OCI-LY7 (cell line): ENCODE measurements around the gene PHRF1. TPM values are rescaled to one million over a fixed set of nuclear protein-coding genes. Genes with fewer than 3 reads are reported as not detected.

Experiments
- BruUV-seq: library from RNA; stranded (reverse); fragments of 400-500 nt; replicated peaks from 2 replicates; lab custom pipeline; 2021; lab: Mats Ljungman, UMichigan
- CTCF ChIA-PET: fragments of 300-600 bp; sonication (Branson Sonifier 250); formaldehyde crosslinking; loops from one replicate; lab custom pipeline; 2022; ENCODE audit warnings: antibody characterized with exemption; ENCODE audit not compliant: unreplicated experiment; lab: Charles Lee
- POLR2A ChIA-PET: fragments of 300-600 bp; sonication (Branson Sonifier 250); formaldehyde crosslinking; loops from one replicate; lab custom pipeline; 2022; ENCODE audit warnings: antibody characterized with exemption; lab: Charles Lee
- DNase-seq: peaks from one replicate; pipeline ENCODE4 v3.0.0-alpha.2; 2015; ENCODE audit warnings: low spot score
- H2AFZ ChIP-seq: fragments of 200-600 bp; sonication (generic), shearing (Covaris generic); 2 replicates; pipeline ENCODE4 v1.6.1; 2014; ENCODE audit warnings: mild to moderate bottlenecking, antibody characterized with exemption, low read length, moderate library complexity
- H3K27ac ChIP-seq: fragments of 200-600 bp; sonication (generic); 2 replicates; pipeline ENCODE4 v1.5.1; 2014; ENCODE audit warnings: mixed run types, low read depth, mild to moderate bottlenecking, moderate library complexity, low read length, inconsistent platforms; ENCODE audit not compliant: poor library complexity, severe bottlenecking
- H3K36me3 ChIP-seq: fragments of 200-600 bp; sonication (generic); 2 replicates; pipeline ENCODE4 v1.6.1; 2014; ENCODE audit warnings: mild to moderate bottlenecking, antibody characterized with exemption, low read length, moderate library complexity, mixed read lengths; ENCODE audit not compliant: insufficient read depth
- H3K4me1 ChIP-seq: fragments of 200-600 bp; sonication (generic); 2 replicates; pipeline ENCODE4 v1.5.1; 2014; ENCODE audit warnings: mild to moderate bottlenecking, low read length; ENCODE audit not compliant: insufficient read depth, poor library complexity, severe bottlenecking
- H3K4me2 ChIP-seq: fragments of 200-600 bp; sonication (generic); 2 replicates; pipeline ENCODE4 v1.6.1; 2014; ENCODE audit warnings: mild to moderate bottlenecking, low read length
- H3K4me3 ChIP-seq: fragments of 200-600 bp; sonication (generic); 2 replicates; pipeline ENCODE4 v1.5.1; 2014; ENCODE audit warnings: mild to moderate bottlenecking, low read depth, low read length; ENCODE audit not compliant: poor library complexity, severe bottlenecking
- H3K79me2 ChIP-seq: fragments of 200-600 bp; sonication (generic); 2 replicates; pipeline ENCODE4 v1.6.1; 2016; ENCODE audit warnings: low read depth, mild to moderate bottlenecking, low read length, moderate library complexity, mixed read lengths; ENCODE audit not compliant: insufficient read depth
- H3K9me2 ChIP-seq: fragments of 200-600 bp; sonication (generic); 2 replicates; pipeline ENCODE4 v1.6.1; 2016; ENCODE audit warnings: mild to moderate bottlenecking, low read length, mixed read lengths; ENCODE audit not compliant: insufficient read depth
- H3K9me3 ChIP-seq: fragments of 200-600 bp; sonication (generic); 2 replicates; pipeline ENCODE4 v1.6.1; 2014; ENCODE audit warnings: mild to moderate bottlenecking, mixed run types, low read length, mixed read lengths
- H4K20me1 ChIP-seq: fragments of 200-600 bp; sonication (generic); 2 replicates; pipeline ENCODE4 v1.6.1; 2014; ENCODE audit warnings: mild to moderate bottlenecking, antibody characterized with exemption, low read length, moderate library complexity, mixed read lengths; ENCODE audit not compliant: insufficient read depth
- CTCF ChIP-seq: fragments of 200-600 bp; sonication (generic); conservative IDR thresholded peaks from 2 replicates; pipeline ENCODE4 v1.5.1; 2014; ENCODE audit warnings: mild to moderate bottlenecking, antibody characterized with exemption, low read length, moderate library complexity, mixed read lengths
- EZH2phosphoT487 ChIP-seq: fragments of 200-600 bp; sonication (generic); IDR thresholded peaks from 2 replicates; pipeline ENCODE4 v1.6.1; 2018; ENCODE audit warnings: low read depth, borderline replicate concordance, mild to moderate bottlenecking, mixed run types, antibody characterized with exemption, low read length, moderate library complexity, mixed read lengths
- intact Hi-C: fragments of 100-400 bp; cut with micrococcal nuclease; formaldehyde crosslinking; loops from one replicate; pipeline ENCODE4 v1.10.0; 2022; ENCODE audit not compliant: unreplicated experiment
- total RNA-seq, 2 experiments: library from RNA; depleted of rRNA in 1 of 2; stranded (reverse); fragments of >200 nt in 1 of 2; shearing (Covaris generic) in 1 of 2; gene quantifications; 2 replicates each; pipeline ENCODE4 v1.2.3, GENCODE V29; 2014 to 2022

PHRF1 gene
- total RNA-seq, 2 experiments from 2014 or later: 25.6 to 45.4 TPM

- no TSS peak for BruUV-seq
- peak; percentile 97 for DNase-seq
- POLR2A ChIA-PET: interaction anchor here (0.9 to 1.1 kb wide), 2 partner anchors 15 to 41 kb away, joined by 4 to 5 read pairs; partner anchors contain the start of gene PHRF1
- Histone ChIP-seq H3K79me2 (no peaks in the 10 kb centered on the region), H3K4me2 (peak within 1 kb of the TSS; percentile 97), H3K36me3 (no peaks in the 10 kb centered on the region), H3K9me2 (no peaks in the 10 kb centered on the region), H3K4me3 (peak within 1 kb of the TSS; percentile 86), H3K9me3 (no peaks in the 10 kb centered on the region), H3K27ac (no peak within 1 kb of the TSS), H4K20me1 (no peaks in the 10 kb centered on the region), H2AFZ (peak within 1 kb of the TSS; percentile 35; the same call in 1 of the 2 replicates), H3K4me1 (peaks cover 28% of the 10 kb centered on the region)
- TF ChIP-seq EZH2phosphoT487: no peak
- no peak for TF ChIP-seq CTCF
- intact Hi-C loops: loop anchor here (1.0 kb wide), 1 partner anchor 19 kb away; no protein-coding TSS in a partner anchor
- CTCF ChIA-PET: no interaction called here
Observed at GRCh38 chr11:560305-561147, 15.7 kb upstream of the PHRF1 start, which contains the start of the genes LMNTD2 and RASSF7. Gene LMNTD2 (minus strand): TSS chr11:560738. CDS start chr11:560716, 22 bp downstream. Gene RASSF7 (plus strand): TSS chr11:560970. CDS start chr11:561769, 799 bp downstream.

- peak overlapping the region; percentile 97 for H3K4me2 ChIP-seq
- TF ChIP-seq EZH2phosphoT487: no peak
- TF ChIP-seq CTCF: no peak
- no peak overlapping the region for H3K27ac ChIP-seq
- peak overlapping the region; percentile 35; the same call in 1 of the 2 replicates for H2AFZ ChIP-seq
- intact Hi-C loops: loop anchor here (1.0 kb wide), 1 partner anchor 18 kb away; no protein-coding TSS in a partner anchor
- DNase-seq: no peak
- H3K79me2 ChIP-seq: no peaks in the 10 kb centered on the region
- H3K9me3 ChIP-seq: no peaks in the 10 kb centered on the region
- peak overlapping the region; percentile 86 for H3K4me3 ChIP-seq
- no peaks in the 10 kb centered on the region for H4K20me1 ChIP-seq
- H3K36me3 ChIP-seq: no peaks in the 10 kb centered on the region
- BruUV-seq: no TSS peak
- H3K4me1 ChIP-seq: peaks cover 21% of the 10 kb centered on the region
- CTCF ChIA-PET: interaction anchor here (0.5 kb wide), 1 partner anchor 161 kb away, joined by 4 read pairs; no protein-coding TSS in a partner anchor
- no peaks in the 10 kb centered on the region for H3K9me2 ChIP-seq
- POLR2A ChIA-PET: interaction anchor here (0.5 to 1.0 kb wide), 2 partner anchors 14 to 206 kb away, joined by 3 read pairs; no protein-coding TSS in a partner anchor
Observed at GRCh38 chr11:561148-562003, 14.9 kb upstream of the PHRF1 start.
